Ramos (cell line): Measurements from ENCODE around the gene MAPRE3.

ENCODE experiments used
- in situ Hi-C: fragments of 300-500 bp; cut with MboI; formaldehyde crosslinking; loops from one replicate; pipeline ENCODE4 v1.14.3; 2022; ENCODE audit warnings: low sequenced_read_pairs; ENCODE audit not compliant: unreplicated experiment

The MAPRE3 gene

DNA sequence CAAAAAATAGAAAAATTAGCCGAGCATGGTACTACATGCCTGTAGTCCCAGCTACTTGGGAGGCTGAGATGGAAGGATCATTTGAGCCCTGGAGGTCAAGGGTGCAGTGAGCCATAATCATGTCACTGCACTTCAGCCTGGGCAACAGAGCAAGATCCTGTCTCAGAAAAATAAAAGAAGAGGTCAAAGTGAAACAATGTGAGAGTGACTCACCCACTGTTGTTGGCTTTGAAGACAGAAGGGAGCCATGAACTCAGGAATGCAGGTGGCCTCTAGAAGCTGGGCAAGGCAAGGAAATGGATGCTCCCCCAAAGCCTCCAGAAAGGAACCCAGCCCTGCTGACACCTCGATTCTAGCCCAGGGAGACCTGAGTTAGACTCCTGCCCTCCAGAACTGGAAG is 58.6 kb downstream of the MAPRE3 start:
- in situ Hi-C loops: no loop called here

DNA sequence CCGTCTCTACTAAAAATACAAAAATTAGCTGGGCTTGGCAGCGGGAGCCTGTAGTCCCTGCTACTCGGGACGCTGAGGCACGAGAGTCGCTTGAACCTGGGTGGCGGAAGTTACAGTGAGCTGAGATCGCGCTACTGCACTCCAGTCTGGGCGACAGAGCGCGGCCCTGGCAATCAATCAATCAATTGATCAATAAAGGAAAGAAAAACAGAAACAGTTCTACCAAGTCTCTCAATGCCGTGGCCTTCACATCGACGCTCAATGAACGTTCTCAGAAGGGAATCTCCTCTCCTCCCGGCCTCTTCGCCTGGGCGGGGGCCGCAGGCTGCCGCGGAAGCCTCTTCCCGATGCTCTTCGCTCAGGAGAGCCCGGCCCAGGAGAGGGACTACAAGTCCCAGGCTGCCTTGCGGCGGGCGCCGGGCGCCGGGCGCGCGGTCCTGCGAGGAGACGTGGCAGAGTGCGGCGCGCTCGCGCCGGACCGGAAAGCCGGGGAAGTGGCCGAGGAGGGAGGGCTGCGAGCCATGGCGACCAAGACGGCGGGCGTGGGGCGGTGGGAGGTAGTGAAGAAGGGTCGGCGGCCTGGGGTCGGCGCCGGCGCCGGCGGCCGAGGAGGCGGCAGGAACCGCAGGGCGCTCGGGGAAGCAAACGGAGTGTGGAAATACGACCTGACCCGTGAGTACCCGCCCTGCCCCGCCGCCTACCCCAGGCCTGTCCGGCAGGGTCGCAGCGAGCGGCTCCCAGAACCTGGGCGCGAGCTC is 62.2 kb downstream of the MAPRE3 start, which contains the start of gene TMEM214:
Gene TMEM214, plus strand, starts transcription at position 471 of the 758 bp plus-strand sequence. Its CDS starts 51 bp downstream, at position 522.
- in situ Hi-C loops: no loop called here

DNA sequence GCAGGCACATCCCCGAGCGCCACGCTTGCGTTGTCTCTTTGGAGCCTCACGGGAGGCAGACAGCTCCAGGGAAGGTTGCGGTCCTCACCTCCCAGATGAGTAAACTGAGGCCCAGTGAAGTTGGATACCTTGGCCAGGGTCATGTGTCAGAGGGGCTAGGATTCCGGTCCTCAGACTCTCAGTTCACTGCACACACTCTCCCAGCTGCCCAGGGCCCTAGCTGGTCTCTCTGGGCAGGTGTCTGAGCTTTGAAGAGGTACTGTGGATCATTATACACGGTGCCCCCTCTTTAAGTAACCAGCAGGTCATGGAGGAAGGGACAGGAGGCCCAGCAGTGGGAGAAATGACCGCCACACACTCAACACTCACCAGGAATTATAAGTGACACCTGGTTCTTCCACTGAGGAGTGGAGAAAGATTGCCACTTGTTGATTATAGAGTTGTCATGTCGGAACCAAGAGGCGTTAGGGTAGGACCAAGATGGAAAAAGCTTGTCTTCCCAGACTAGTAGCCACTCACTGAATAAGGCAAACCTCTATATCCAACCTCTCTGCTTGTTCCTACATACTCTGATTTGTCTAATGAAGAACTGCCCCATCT is 62.9 kb downstream of the MAPRE3 start:
- in situ Hi-C loops: no loop called here

DNA sequence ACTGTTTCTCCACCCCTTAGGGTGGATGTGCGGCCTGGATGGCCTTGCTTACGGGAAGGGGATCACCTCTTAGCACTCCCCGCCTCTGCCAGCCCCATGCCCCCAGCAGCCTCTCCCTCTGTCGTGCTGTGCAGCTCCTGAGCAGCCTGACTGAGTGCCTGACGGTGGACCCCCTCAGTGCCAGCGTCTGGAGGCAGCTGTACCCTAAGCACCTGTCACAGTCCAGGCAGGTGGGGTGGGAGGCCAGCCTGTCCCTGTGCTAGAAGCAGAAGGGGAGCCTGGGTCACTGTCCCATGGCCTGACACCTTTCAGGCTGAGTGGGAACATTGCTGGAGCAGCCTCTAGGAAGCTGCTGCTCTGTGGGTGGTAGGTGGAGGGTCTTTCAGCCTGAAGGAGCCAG is 67.6 kb downstream of the MAPRE3 start:
- in situ Hi-C loops: no loop called here

DNA sequence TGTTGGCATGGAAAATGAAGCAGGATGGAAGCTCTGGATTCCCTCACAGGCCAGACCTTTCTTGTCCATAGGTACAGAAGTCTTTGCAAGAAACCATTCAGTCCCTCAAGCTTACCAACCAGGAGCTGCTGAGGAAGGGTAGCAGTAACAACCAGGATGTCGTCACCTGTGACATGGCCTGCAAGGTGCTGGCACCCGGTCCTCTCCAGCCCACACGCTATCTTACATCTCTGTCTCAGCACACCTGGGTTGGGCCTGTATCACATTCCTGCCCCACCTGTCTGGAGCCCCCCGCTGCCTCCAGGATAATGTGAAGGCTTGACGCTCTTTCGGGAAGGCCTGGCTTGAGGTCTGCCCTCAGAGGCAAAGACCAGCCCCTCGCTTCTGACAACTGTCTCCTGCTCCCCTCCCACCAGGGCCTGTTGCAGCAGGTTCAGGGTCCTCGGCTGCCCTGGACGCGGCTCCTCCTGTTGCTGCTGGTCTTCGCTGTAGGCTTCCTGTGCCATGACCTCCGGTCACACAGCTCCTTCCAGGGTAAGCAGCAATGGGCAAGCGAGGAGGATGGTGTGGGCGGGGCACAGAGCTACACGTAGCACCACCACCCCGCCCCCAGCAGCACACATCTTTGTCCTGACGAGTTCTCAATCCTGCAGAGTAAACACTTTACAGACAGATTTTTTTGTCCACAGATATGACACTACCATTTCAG is 68.3 kb downstream of the MAPRE3 start:
- in situ Hi-C loops: no loop called here

DNA sequence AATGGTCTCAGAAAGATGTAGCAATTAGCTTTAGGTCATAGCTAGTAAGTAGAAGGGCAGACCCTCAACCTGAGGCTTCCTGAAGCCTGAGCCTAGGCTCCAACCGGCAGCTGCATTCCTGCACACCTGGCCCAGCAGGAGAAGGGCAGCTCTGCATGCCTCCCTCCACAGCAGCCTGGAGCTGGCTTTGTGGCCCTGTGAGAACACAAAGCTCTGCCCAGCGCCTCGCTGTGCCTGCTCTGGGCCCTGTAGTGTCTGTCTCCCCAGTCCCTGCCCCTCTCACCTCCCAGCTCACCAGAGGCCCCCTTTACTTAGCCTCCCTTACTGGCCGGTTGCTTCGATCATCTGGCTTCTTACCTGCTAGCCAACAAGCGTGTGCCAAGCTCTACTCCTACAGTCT is 69.0 kb downstream of the MAPRE3 start:
- in situ Hi-C loops: no loop called here

DNA sequence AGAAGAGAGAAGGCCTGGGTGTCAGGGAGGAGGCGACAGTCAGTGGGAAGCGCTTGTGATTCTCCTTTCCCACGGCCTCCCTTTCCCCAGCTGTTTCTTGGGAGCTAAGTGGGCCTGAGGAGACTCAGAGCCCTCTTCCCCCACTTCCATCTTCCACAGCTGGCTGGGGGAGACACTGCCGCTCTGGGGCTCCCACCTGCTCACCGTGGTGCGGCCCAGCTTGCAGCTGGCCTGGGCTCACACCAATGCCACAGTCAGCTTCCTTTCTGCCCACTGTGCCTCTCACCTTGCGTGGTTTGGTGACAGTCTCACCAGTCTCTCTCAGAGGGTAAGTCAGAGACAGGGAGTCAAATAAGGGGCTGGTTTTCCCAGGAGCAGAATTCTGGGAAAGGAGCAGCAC is 69.4 kb downstream of the MAPRE3 start:
- in situ Hi-C loops: no loop called here

DNA sequence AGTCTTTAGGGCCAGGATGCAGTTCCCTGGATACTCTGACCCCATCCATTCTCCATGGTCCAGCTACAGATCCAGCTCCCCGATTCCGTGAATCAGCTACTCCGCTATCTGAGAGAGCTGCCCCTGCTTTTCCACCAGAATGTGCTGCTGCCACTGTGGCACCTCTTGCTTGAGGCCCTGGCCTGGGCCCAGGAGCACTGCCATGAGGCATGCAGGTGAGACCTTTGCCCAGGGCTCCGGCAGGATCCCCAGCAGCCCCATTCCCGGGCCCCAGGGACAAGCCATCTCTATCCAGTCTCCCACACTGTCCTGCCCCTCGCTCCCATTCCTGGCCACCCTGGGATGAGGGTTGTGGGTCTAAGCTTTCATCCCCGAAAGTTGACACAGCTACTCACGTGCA is 69.8 kb downstream of the MAPRE3 start:
- in situ Hi-C loops: no loop called here

DNA sequence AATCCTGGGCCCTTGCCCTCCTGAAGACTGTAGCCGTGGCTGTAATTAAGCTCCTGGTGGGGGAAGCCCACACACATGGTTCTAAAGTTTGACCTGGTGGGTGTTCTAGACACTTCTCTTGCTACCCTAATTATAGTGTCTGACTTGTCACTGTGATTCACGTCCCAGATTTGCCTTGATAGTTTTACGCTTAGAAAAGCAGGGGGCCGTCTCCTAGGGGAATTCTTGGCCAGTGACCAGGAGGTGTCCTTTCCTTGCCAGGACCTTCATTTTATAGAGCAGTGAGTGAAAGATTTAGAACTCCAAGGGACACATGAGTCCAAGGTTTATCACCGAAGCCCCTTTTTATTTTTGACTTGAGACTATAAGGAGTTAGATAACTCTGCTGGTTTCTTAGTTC is 71.3 kb downstream of the MAPRE3 start:
- in situ Hi-C loops: no loop called here

DNA sequence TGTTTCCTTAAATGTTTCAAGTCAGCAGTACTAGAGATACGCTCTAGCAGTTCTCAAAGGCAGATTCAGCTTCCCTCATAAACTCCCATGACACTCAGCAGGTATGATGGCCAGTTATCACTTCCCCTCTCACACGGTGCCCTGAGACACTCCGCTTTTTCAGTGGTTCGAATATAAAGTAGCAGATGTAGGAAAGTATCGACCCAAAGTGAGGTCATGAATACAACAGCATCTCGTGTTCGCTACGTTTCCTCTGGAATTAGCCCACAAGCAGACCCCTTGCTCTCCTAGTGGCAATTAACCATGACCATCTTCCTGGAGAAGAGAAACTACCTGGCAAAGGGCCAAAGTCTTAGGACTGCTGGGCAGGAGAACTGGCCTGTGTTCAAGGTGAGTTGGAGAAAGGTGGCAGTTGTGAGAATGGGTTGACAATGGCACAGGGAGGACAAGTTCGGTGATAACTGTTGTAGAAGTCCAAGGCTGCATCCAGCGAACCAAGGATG is 71.8 kb downstream of the MAPRE3 start:
- in situ Hi-C loops: no loop called here

DNA sequence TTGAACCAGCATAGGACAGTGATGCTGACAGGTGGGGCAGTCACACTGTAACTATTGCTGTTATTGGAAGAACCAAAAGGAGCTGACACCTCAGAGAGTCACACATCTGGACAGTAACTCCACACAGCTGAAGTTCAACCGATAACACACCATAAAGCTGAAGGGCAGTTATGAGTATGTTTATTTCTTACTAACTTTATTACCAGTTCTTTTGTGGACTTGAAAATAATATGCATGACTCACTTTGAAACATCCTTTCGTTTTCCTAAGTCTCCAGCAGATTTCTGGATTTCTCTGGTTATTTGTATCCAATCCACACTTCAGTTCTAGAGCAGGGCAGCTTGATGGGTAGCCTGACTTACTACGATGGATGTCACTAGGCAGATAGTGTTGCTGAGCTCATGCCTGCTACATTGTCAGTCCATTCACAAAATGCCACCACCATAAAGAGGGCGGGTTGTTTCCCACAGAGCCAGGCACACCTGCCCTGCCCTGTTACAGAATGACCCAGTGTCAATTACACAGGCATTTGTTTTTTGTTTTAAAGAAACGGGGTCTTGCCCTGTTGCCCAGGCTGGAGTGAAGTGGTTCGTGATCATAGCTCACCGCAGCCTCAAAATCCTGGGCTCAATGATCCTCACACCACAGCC is 72.7 kb downstream of the MAPRE3 start:
- in situ Hi-C loops: no loop called here

DNA sequence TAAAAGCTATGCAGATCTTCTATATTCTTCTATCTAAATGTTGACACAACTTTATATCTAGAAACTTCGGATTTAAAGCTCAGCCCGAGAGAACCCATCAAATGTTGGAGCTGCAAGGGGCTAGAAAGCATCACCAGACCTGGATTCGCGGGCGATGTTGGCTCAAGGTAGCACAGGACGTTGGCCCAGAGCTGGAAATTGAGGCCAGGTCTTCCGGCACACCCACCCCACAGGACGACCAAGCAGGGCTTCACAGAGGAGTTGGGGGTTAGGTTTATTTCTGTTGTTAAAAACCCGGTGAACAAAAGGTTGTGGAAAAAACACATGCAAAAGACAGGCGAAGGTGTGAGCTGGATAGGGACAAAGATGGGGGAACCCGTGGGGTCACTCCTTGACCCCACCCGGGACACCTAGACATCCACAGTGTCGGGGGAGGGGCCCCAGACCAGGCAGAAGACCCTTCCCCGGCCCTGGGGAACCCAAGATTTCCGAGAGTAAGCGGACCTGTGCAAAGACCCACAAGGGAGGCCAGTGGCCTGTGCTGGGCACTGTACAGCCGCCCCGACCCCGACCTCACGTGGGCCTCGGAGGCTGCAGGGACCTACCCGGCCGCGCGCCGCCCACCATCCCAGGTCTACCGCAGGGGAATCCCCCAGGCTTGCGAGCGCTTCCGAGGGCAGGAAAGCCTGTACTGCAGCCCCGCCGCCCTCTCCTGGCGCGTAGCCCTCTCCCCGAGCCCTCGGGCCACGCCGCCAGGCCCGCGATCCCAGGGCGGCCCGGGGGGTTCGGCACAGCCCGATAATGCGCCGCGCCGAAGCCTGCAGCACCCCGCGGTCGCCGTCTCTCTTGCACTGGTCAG is 79.2 kb downstream of the MAPRE3 start:
- in situ Hi-C loops: no loop called here

DNA sequence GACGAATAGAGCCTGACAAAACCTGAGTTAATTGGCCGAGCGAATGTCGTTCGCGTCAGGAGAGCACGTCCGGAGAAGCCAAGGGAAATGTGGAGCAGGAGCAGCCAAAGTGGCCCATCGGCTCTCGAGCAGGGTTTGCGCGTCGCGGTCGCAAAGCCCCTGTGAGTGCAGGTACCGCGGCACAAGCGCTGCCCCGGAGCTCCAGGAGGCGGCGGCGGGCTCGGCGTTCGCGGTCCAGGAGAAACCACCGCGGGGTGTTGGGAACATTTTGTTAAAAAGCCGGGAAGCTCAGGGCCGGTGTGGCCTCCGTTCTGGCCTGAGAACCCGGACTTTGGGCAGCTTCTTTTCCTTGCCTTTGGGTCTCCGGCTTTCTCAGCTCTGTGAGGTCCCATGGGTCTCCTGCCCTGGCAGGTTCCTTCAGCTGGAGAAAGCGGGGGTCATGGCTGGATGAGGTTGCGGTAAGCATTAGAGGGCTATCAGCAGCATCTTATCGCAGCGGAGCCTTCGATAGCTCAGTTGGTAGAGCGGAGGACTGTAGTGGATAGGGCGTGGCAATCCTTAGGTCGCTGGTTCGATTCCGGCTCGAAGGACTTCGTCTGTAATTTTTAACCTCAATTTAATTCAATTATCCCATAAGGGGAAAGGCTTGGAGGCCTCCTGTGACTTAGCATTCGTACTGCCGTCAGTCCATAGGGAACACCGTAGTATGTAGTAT is 80.0 kb downstream of the MAPRE3 start:
- in situ Hi-C loops: no loop called here

DNA sequence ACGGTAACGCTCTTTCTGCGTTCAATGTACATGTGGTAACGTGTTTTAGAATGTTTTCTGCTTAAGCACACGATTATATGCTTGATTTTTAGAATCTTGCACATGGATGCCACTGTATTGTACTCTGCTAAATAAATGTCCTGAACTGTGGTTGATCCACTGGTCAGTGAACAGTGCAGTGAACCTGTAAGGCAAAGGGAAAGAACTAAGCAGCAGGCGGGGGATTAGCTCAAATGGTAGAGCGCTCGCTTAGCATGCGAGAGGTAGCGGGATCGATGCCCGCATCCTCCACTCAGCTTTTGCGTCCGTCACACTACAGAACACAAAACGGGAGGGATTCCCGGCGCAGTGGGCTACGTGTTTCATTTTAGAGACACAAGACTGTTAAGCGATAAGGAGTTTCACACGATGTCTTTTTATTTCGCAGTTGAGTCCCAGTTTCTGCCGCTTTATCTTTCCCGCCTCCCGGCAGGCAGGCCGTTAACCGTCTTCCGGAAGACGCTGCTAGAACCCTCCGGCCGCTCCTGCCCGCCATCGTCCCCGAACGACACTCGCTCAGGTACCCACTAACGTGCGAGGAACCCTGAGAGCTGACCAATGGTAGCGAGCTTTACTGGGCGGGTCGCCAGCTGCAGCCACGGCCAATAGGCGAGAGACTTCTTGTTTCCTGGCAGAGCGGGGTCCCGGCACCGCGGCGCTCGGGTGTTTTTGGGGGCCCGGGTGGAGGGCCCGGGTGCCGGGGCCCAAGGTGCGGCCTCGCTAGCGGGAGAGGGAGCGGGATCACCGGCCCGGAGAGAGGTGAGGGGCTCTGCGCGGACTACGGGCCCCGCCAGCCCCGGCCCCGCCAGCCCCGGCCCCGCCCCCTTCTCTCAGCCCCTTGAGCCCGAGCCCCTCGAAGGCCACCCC is 80.8 kb downstream of the MAPRE3 start, which contains the start of gene AGBL5:
Gene AGBL5, plus strand, starts transcription at position 673 of the 906 bp plus-strand sequence. CDS start 1,291 bp downstream, outside the sequence.
- in situ Hi-C loops: no loop called here

DNA sequence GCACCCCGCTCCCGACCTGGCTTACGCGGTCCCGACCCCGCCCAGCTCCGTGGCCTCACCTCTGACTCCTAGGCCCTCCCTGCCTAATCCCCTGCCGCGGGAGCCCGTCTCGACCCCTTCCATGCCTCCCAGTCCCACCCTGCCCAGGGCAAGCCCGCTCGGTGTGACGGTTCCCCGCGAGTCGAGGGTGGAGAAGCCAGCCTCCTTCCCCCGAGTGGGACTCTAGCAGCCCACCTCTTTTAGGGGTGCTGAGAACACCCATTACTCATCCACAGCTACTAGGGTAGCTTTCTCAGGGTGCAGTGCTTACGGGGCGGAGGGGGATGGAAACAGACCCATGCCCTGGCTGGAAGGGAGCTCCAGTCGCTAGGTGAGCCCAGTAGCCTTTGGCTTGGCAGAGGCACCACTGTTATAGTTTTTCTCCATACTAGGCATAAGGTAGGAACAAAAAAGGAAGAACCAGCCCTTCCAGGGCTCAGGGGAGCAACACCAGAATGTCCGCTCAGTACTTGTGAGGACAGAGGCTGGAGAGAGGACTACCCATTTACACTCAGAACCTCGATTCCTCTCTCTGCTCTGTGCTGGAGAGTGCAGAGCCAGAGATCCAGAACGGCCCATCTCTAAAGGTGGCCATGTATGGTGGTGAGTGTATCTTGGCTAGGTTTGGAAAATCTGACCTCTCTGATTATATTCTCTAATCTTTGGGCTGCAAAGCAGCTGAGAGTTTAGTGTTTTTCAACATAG is 81.6 kb downstream of the MAPRE3 start:
- in situ Hi-C loops: no loop called here

DNA sequence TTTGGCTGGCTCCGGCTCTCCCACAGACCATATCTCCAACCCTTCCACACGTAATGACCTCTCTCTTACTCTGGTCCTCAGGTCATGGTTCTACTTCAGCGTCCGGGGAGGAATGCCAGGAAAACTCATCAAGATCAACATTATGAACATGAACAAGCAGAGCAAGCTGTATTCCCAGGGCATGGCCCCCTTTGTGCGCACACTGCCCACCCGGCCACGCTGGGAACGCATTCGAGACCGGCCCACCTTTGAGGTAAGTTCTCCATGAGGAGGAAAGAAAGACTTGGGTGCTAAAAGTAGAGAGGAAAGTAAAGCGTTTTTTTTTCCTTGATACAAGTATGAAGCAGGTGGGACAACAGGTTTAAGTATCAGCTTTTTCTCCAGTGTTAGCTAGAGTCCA is 82.9 kb downstream of the MAPRE3 start:
- in situ Hi-C loops: no loop called here

DNA sequence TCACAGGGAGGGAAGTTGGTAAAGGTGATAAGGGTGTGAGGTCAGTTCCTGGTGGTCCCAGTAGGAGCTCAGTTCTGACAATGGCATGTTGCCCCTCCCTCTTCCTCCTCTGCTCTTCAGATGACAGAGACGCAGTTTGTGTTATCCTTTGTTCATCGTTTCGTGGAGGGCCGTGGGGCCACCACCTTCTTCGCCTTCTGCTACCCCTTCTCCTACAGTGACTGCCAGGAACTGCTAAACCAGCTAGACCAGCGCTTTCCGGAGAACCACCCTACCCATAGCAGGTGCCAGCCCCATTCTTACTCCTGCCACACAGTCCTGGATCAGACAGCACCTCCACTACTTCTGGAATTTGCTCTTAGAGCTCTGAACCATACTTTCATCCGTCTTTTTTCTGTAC is 83.3 kb downstream of the MAPRE3 start:
- in situ Hi-C loops: no loop called here
